Adipocyte (in vitro differentiated cells): ENCODE measurements around the gene MAP4K2.
A peak's percentile ranks its signal among the peaks of the same experiment; 100 is the strongest.
"Not testable (repeated sequence)": the region's sequence is repeated elsewhere in the genome, so short reads cannot be mapped to it uniquely, and the experiment has no call there.

Experiments
- DNase-seq: peaks from one replicate; pipeline ENCODE4 v3.0.0-alpha.2; 2015; ENCODE audit warnings: low read depth
- H3K27me3 ChIP-seq: replicated peaks from 2 replicates; pipeline ENCODE4 v1.7.0; 2013; ENCODE audit warnings: mild to moderate bottlenecking, low read length, moderate library complexity; ENCODE audit not compliant: control insufficient read depth, insufficient read depth
- H3K36me3 ChIP-seq: 2 replicates; pipeline ENCODE4 v1.7.0; 2013; ENCODE audit warnings: low read length, mild to moderate bottlenecking, moderate library complexity; ENCODE audit not compliant: control insufficient read depth, insufficient read depth, severe bottlenecking
- H3K4me1 ChIP-seq: 2 replicates; pipeline ENCODE4 v1.7.0; 2013; ENCODE audit warnings: mild to moderate bottlenecking, low read length, moderate library complexity; ENCODE audit not compliant: control insufficient read depth, insufficient read depth
- H3K4me3 ChIP-seq: 2 replicates; pipeline ENCODE4 v1.7.0; 2013; ENCODE audit warnings: mild to moderate bottlenecking, low read length, moderate library complexity
- H3K9ac ChIP-seq: 2 replicates; pipeline ENCODE4 v1.7.0; 2013; ENCODE audit warnings: mild to moderate bottlenecking, low read length, moderate library complexity
- H3K9me3 ChIP-seq: 2 replicates; pipeline ENCODE4 v1.7.0; 2013; ENCODE audit warnings: mild to moderate bottlenecking, low read length, moderate library complexity; ENCODE audit not compliant: control insufficient read depth

MAP4K2 gene

GRCh38 chr11:64826578-64827450 is 23.8 kb upstream of the MAP4K2 start:
- H3K27me3 ChIP-seq, result peaks cover 26% of the 10 kb centered on the region
- no peak overlapping the region for H3K4me3 ChIP-seq
- H3K9me3 ChIP-seq, result no peaks in the 10 kb centered on the region
- no peak overlapping the region for H3K9ac ChIP-seq
- H3K36me3 ChIP-seq, result no peaks in the 10 kb centered on the region
- H3K4me1 ChIP-seq, result no peaks in the 10 kb centered on the region
- no peak for DNase-seq

GRCh38 chr11:64826062-64826461 is 23.0 kb upstream of the MAP4K2 start:
- H3K9me3 ChIP-seq, result no peaks in the 10 kb centered on the region
- no peak overlapping the region for H3K4me3 ChIP-seq
- H3K36me3 ChIP-seq, result no peaks in the 10 kb centered on the region
- peaks cover 26% of the 10 kb centered on the region for H3K27me3 ChIP-seq
- DNase-seq, result no peak
- H3K4me1 ChIP-seq, result no peaks in the 10 kb centered on the region
- no peak overlapping the region for H3K9ac ChIP-seq

- Histone ChIP-seq H3K4me3 (no peak overlapping the region), H3K4me1 (no peaks in the 10 kb centered on the region), H3K36me3 (no peaks in the 10 kb centered on the region), H3K27me3 (peaks cover 26% of the 10 kb centered on the region), H3K9me3 (no peaks in the 10 kb centered on the region), H3K9ac (no peak overlapping the region)
- DNase-seq, result no peak
Measured at GRCh38 chr11:64823568-64824119, 20.6 kb upstream of the MAP4K2 start.

GRCh38 chr11:64817476-64817875 is 14.5 kb upstream of the MAP4K2 start:
- Histone ChIP-seq H3K36me3 (no peaks in the 10 kb centered on the region), H3K27me3 (peaks cover 2% of the 10 kb centered on the region), H3K4me3 (no peak overlapping the region), H3K4me1 (no peaks in the 10 kb centered on the region), H3K9ac (no peak overlapping the region), H3K9me3 (no peaks in the 10 kb centered on the region)
- no peak for DNase-seq

- not testable (repeated sequence) for DNase-seq, H3K9ac ChIP-seq, H3K27me3 ChIP-seq, H3K9me3 ChIP-seq, H3K36me3 ChIP-seq, H3K4me1 ChIP-seq, H3K4me3 ChIP-seq
Measured at GRCh38 chr11:64815433-64815832, 12.4 kb upstream of the MAP4K2 start.

- Histone ChIP-seq H3K9me3 (no peaks in the 10 kb centered on the region), H3K36me3 (no peaks in the 10 kb centered on the region), H3K9ac (no peak overlapping the region), H3K4me3 (no peak overlapping the region), H3K4me1 (peaks cover under 1% of the 10 kb centered on the region), H3K27me3 (no peaks in the 10 kb centered on the region)
- no peak for DNase-seq
Measured at GRCh38 chr11:64814712-64815187, 11.7 kb upstream of the MAP4K2 start.

- peaks cover 8% of the 10 kb centered on the region for H3K4me1 ChIP-seq
- no peak overlapping the region for H3K9ac ChIP-seq
- DNase-seq, result no peak
- H3K9me3 ChIP-seq, result no peaks in the 10 kb centered on the region
- no peak overlapping the region for H3K4me3 ChIP-seq
- H3K36me3 ChIP-seq, result no peaks in the 10 kb centered on the region
- H3K27me3 ChIP-seq, result no peaks in the 10 kb centered on the region
Measured at GRCh38 chr11:64813826-64814225, 10.8 kb upstream of the MAP4K2 start.

GRCh38 chr11:64810891-64811272 is 7.9 kb upstream of the MAP4K2 start:
- peak overlapping the region; percentile 89 for H3K9ac ChIP-seq
- peaks cover 8% of the 10 kb centered on the region for H3K4me1 ChIP-seq

GRCh38 chr11:64810271-64810890 is 7.4 kb upstream of the MAP4K2 start, which contains the start of gene MEN1:
MEN1 (minus strand) TSS chr11:64810551; CDS start chr11:64810109, 442 bp downstream.
- Histone ChIP-seq H3K9ac (peak within 1 kb of the TSS; percentile 89), H3K36me3 (peaks cover 18% of the 10 kb centered on the region), H3K9me3 (no peaks in the 10 kb centered on the region), H3K4me1 (peaks cover 8% of the 10 kb centered on the region), H3K4me3 (peak within 1 kb of the TSS; percentile 86), H3K27me3 (no peaks in the 10 kb centered on the region)
- DNase-seq, result peak; percentile 98

More at GRCh38 chr11:64810891-64811272, 7.9 kb upstream of the MAP4K2 start:
- peak overlapping the region; percentile 86 for H3K4me3 ChIP-seq
- no peaks in the 10 kb centered on the region for H3K9me3 ChIP-seq
- DNase-seq, result no peak
- peaks cover 16% of the 10 kb centered on the region for H3K36me3 ChIP-seq
- no peaks in the 10 kb centered on the region for H3K27me3 ChIP-seq

- Histone ChIP-seq H3K9me3 (no peaks in the 10 kb centered on the region), H3K4me3 (peak overlapping the region; percentile 86), H3K9ac (peak overlapping the region; percentile 89), H3K36me3 (peaks cover 24% of the 10 kb centered on the region), H3K27me3 (no peaks in the 10 kb centered on the region), H3K4me1 (peaks cover 8% of the 10 kb centered on the region)
- peak; percentile 58 for DNase-seq
Measured at GRCh38 chr11:64809781-64810241, 6.8 kb upstream of the MAP4K2 start.

GRCh38 chr11:64805481-64805880 is 2.5 kb upstream of the MAP4K2 start:
- peaks cover 19% of the 10 kb centered on the region for H3K4me1 ChIP-seq
- H3K9ac ChIP-seq, result no peak overlapping the region
- H3K27me3 ChIP-seq, result no peaks in the 10 kb centered on the region
- no peaks in the 10 kb centered on the region for H3K9me3 ChIP-seq
- DNase-seq, result no peak
- H3K36me3 ChIP-seq, result peaks cover 25% of the 10 kb centered on the region
- H3K4me3 ChIP-seq, result no peak overlapping the region
